ENCODE results near the gene MTMR2. TPM values are rescaled to one million over a fixed set of nuclear protein-coding genes. Genes with fewer than 3 reads are reported as not detected.

MTMR2 gene
- total RNA-seq, 1 experiment from 2014 or later, result 59.0 TPM

DNA sequence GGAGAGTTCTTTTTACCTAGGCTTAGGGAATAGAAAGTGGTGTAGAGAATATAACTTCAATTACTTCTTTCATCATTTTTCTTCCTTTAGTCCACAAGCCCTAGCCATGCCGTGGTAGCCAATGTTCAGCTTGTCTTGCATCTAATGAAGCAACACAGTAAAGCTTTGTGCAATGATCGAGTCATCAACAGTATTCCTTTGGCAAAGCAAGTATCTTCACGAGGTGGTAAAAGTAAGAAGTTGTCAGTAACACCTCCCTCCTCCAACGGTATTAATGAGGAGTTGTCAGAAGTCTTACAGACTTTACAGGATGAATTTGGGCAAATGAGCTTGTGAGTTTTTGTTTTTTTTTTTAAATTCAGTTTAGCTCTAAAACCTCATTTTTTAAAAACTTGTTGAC, 96.2 kb downstream of the MTMR2 start:
- Histone ChIP-seq H2BK15ac (ENCODE audit: low read depth, low read length) (no peak overlapping the region), H3K4me2 (ENCODE audit: insufficient read depth, insufficient read length, low read length) (no peak overlapping the region), H2AFZ (ENCODE audit: low read length) (no peak overlapping the region), H3K79me1 (ENCODE audit: insufficient read depth, low read depth, low read length, poor library complexity, severe bottlenecking) (no peaks in the 10 kb centered on the region), H3K27ac (ENCODE audit: insufficient read length, low read depth, low read length) (no peak overlapping the region), H2BK5ac (ENCODE audit: insufficient read length, low read length) (no peak overlapping the region), H2BK20ac (ENCODE audit: low read depth, low read length, poor library complexity, severe bottlenecking) (no peak overlapping the region), H3K18ac (ENCODE audit: insufficient read length, low read depth, low read length) (no peak overlapping the region), H3K56ac (ENCODE audit: insufficient read length, low read depth, low read length) (no peak overlapping the region), H4K5ac (ENCODE audit: insufficient read length, low read depth, low read length) (no peak overlapping the region), H3K9ac (ENCODE audit: extremely low read depth, insufficient read length, low read length) (no peak overlapping the region), H4K91ac (ENCODE audit: insufficient read length, low read depth, low read length) (no peak overlapping the region), H3K14ac (ENCODE audit: insufficient read depth, low read length) (no peak overlapping the region), H3K9me3 (ENCODE audit: control insufficient read depth, low read depth, low read length) (no peaks in the 10 kb centered on the region), H2AK5ac (ENCODE audit: insufficient read length, low read length) (no peak overlapping the region), H3K23ac (ENCODE audit: insufficient read length, low read depth, low read length) (no peak overlapping the region), H3K4ac (ENCODE audit: low read depth, low read length) (no peak overlapping the region), H3K23me2 (ENCODE audit: insufficient read length, low read depth, low read length, poor library complexity, severe bottlenecking) (no peaks in the 10 kb centered on the region), H4K20me1 (ENCODE audit: control insufficient read depth, insufficient read depth, insufficient read length) (no peaks in the 10 kb centered on the region), H2BK12ac (ENCODE audit: insufficient read length, low read depth, low read length) (no peak overlapping the region), H3K27me3 (ENCODE audit: insufficient read depth, low read length) (no peaks in the 10 kb centered on the region), H3T11ph (ENCODE audit: low read length) (no peak overlapping the region), H3K79me2 (ENCODE audit: insufficient read depth, low read length) (no peaks in the 10 kb centered on the region), H2BK120ac (ENCODE audit: low read depth, low read length, poor library complexity, severe bottlenecking) (no peak overlapping the region), H3K4me1 (ENCODE audit: insufficient read depth, low read length) (no peaks in the 10 kb centered on the region), H4K8ac (replicated peaks; ENCODE audit: insufficient read length, low read depth, low read length) (no peak overlapping the region)
- TF ChIP-seq, protein P1, sequence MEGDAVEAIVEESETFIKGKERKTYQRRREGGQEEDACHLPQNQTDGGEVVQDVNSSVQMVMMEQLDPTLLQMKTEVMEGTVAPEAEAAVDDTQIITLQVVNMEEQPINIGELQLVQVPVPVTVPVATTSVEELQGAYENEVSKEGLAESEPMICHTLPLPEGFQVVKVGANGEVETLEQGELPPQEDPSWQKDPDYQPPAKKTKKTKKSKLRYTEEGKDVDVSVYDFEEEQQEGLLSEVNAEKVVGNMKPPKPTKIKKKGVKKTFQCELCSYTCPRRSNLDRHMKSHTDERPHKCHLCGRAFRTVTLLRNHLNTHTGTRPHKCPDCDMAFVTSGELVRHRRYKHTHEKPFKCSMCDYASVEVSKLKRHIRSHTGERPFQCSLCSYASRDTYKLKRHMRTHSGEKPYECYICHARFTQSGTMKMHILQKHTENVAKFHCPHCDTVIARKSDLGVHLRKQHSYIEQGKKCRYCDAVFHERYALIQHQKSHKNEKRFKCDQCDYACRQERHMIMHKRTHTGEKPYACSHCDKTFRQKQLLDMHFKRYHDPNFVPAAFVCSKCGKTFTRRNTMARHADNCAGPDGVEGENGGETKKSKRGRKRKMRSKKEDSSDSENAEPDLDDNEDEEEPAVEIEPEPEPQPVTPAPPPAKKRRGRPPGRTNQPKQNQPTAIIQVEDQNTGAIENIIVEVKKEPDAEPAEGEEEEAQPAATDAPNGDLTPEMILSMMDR (conservative IDR thresholded peaks at IDR 0.05), result no peak
- Mint-ChIP-seq H3K9me3 (no peaks in the 10 kb centered on the region), H3K27ac (no peak overlapping the region), H3K4me3 (no peak overlapping the region), H3K27me3 (ENCODE audit: low read depth) (no peaks in the 10 kb centered on the region), H3K36me3 (ENCODE audit: insufficient read depth in 1 of 3, low read depth in 3 of 3) (peaks cover 13 to 56% (median 37%) of the 10 kb centered on the region in 3 experiments; a peak in 6 of 7 replicates), H3K4me1 (no peaks in the 10 kb centered on the region)
- DNase-seq, result no peak
- no CpG with 5 or more reads among the region's 4 CpGs for WGBS (ENCODE audit: extremely low coverage, insufficient read length, low lambda C conversion rate)

All from H9 (cell line).